ENCODE measurements around the gene KIRREL3. TPM values are rescaled to one million over a fixed set of nuclear protein-coding genes. Genes with fewer than 3 reads are reported as not detected.

Gene KIRREL3
- total RNA-seq, 1 donor from 2014 or later = 29.3 TPM

DNA sequence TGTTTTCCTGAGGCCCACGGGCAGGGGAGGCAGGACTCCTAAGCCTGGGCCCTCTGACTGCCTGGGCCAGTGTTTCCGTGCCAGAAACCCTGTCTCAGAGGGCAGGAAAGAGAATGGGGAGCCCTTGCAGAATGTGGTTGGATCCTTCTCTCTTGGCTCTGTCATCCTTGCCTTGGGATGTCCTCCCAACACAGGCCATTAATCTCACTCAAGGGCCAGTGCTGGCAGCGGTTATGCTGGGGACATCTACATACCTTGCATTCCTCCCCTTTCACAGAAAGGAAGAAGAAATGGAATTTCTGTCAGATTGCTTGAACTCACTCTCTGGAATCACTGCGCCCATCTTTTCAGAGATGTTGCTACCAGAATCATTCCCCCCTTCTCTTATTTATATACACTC lies 296.9 kb downstream of the KIRREL3 start:
- DNase-seq = no peak

DNA sequence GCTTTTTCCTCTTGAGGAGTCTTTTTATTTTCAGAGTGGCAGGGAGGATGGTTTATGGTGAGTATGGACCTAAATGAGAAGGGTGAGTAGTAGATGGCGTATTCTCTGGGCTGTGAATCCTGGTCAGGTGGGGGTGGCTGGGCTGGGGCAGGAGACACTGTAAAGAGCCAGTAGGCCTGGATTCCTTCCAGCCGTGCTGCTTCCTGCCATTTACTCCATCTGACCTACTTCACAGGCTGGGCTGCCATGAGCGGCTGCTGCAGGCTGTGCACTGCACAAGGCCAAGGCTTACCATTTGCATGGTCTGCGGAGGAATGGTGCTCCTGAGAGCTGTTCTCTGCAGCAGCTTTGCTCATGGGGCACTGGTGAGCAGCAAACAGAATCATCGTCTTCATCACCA lies 297.6 kb downstream of the KIRREL3 start:
- DNase-seq = no peak

DNA sequence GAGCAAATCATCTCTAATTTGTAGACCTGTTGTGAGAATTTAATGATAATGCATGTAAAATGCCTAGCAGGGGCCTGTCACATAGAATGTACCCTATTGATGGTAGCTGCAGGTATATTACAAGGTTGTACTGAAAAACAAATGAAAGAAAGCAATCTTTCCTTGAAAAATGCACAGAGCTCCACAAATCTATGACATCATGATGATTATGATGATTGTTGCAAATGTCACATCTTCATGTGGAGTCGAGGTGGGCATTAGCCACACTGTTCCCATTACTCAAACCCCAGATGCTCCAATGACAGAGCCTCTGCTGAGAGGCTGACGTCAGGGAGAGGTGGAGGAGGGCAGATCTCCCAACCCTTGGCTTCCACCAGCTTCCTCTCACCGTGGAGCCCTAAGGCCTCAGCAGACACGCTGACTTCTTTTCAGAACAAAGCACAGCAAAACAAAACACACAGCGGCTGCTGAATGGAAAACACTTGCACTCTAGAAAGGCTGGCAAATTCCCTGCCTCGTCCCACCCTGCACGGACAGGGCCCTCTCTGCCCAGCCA lies 298.3 kb downstream of the KIRREL3 start:
- no peak for DNase-seq

DNA sequence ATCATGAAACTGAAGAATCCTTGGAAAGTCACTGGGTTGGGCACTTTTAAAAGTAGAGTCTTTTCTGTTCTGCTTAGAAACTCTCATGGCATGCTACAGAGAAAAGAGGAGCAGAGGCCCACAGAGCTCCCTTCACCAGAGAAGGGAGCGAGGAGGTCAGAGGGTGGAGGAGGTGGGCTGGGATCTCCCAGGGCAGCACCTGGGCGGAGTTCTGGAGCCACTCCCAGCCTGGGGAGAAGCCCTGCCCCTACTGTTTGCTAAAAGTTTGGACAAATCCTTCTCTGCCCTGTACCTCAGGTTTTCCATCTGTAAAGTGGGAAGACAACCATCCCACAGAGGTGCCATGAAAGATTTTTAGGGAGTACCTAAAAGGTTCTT lies 299.1 kb downstream of the KIRREL3 start:
- no peak for DNase-seq

DNA sequence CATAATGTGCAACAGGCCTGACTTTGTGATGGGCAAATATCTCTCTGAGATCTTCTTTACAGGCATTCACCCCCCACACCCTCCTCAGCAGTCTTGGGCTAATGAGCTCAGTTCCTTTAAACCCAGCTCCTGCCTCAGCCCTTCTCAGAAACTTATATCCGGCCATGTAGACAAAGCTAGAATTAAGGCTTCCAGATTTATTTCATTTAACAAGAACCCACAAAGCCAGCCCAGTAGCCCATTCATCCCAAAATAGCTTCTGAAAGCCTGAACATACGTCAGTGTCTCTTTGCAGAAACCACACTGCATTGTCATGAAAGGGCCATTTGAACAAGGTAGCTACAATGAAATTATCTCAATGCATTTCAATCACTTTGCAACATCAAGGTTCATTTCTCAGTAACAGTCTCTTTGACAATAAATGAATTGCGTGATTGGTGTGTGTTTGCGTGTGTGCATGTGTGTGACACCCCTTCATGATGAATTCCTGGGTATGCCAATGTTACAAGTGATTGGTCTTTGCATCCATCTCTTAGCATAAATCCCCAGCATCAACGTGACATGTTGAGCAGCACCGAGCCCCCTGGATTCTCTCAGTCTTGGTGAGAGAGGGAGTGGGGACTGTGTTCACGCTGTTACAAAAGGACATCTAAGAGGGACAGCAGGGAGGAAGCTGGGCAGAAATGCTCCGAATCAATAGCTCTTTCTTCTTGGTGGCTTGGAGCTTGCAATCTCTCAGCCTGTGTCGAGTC lies 299.6 kb downstream of the KIRREL3 start:
- no peak for DNase-seq

DNA sequence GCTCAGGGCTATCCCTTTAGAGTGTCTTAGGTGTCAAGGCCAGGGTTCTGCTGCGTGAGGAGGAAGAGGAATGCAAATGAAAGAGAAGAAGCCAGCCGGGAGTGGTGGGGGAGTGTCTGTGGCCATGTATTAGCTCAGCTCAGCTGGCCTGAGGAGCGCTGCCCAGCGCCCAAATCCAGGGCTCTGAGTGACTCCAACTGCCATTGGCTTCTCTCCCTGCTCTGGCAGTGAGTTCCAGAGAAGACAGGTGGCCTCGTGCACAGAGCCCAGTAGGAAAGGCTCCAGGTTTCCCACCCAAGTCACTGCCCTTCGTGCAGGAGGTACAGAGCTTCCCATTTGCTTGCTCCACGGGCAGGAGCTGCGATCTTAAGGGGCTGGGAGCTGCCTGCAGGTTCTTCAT lies 302.0 kb downstream of the KIRREL3 start:
- no peak for DNase-seq

DNA sequence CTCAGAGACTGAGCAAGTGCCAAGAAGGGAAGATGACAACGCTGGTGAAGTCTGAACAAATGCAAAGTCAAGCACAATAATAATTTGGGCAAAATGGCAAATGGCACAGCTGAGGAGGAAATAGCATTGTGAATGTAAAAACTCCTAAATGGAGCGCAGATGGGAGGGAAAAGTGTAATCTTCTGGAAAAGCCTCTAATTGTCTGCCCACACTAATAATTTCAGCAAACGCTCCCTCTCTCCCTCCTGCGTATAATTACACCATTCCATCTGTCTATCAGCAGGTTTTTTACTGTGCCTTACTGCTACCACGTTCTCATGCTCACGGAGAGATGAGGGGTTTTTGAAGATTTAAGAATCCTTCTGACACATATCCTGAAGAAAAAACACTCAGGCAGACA lies 302.6 kb downstream of the KIRREL3 start:
- DNase-seq = no peak

DNA sequence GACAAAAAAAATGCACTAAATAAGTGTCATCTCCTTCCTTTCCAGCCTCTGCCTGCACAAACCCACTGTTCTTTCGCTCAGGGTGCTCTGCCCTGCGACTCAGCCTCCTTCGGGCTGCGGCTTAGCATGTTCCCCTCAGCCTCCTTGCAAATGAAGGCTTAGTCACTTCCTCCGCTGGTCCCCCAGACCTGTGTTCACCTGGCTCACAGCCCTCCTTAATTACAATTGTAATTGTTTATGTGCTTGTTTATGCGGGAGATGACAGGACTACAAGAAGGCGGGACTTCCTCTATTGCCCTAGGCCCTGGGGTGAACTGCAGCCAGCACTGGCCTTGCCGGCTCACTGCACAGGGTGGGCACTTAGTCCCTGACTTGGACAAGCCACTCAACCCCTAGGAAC lies 303.6 kb downstream of the KIRREL3 start:
- DNase-seq = no peak

DNA sequence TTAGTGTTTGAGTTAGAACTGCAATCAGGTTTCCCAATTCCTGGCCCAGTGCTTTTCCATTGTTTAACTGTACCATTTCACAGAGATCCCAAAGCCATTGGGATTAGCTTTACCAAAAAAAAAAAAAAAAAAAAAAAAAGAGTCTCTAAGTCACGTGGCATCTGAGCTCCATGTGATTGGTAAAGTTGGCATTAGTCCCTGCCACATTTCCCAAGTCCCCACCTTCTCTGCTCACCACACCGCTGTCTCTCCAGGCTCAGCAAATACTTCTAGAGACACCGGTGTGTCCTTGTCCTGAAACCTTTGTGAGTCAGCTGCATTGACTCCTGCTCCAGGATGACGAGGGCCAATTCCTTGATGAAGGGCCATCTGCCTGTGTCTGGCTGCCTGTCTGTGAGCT lies 305.3 kb downstream of the KIRREL3 start:
- DNase-seq = no peak

DNA sequence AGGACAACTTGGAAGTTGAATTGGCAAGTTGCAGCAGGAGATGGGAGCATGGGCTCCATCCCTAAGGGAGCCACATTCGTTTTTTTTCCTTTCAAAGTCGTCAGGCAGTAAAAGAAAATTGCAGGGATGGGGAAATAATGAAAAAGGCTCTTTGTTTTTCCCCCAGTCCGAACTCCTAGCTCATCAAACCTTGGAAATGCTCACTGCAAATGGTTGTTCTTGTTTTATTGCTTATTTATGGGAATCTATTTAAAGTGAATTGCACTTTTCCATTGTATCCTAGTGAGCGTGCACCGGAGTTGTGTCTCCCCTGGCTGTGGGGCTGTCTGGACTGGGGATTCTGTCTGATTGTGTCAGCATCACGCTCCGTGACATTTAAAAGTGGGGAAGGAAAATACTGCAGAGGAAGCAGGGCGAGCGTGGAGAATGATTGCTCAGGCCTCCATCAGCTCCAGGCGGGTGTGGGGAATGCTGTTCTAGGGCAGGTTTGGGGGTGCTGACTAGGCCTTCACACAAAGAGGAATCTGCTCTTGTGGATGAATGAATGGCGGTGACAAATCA lies 306.4 kb downstream of the KIRREL3 start:
- no peak for DNase-seq

DNA sequence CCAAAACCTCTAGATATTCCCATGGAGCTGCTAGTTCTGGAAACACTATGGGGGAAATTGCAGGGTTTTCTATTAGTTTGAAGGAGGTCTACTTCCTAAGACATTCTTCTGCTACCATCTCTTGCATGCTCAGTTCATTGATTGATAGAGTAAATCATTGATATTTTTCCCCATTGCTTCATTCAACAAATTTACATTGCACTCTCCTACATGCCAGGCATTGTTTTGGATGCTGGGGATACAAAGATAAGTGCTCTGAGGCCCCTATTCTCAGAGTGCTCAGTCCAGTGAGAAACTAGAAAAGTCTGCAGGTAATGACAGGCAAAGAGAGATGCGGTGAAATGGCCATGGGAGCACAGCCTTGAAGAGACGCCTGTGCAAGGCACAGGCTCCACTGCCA lies 313.1 kb downstream of the KIRREL3 start:
- DNase-seq = no peak

DNA sequence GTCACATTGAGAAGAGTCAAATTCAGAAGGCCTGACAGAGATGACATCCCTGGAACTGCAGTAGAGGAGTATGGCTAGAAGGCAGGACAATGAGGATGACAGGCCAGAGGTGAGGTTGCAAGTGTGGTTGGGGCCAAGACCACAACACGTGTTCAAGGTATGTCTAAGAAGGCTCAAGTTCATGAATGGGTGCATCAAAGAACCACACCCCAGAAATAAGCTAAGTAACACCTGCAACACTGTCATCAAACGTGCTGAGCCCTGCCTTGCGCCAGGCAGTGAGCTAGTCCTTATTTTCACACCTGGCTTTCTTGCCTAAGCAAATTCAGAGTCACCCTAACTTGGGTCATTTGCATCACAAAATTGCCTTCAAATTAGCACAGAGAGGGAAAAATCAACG lies 313.6 kb downstream of the KIRREL3 start:
- no peak for DNase-seq

DNA sequence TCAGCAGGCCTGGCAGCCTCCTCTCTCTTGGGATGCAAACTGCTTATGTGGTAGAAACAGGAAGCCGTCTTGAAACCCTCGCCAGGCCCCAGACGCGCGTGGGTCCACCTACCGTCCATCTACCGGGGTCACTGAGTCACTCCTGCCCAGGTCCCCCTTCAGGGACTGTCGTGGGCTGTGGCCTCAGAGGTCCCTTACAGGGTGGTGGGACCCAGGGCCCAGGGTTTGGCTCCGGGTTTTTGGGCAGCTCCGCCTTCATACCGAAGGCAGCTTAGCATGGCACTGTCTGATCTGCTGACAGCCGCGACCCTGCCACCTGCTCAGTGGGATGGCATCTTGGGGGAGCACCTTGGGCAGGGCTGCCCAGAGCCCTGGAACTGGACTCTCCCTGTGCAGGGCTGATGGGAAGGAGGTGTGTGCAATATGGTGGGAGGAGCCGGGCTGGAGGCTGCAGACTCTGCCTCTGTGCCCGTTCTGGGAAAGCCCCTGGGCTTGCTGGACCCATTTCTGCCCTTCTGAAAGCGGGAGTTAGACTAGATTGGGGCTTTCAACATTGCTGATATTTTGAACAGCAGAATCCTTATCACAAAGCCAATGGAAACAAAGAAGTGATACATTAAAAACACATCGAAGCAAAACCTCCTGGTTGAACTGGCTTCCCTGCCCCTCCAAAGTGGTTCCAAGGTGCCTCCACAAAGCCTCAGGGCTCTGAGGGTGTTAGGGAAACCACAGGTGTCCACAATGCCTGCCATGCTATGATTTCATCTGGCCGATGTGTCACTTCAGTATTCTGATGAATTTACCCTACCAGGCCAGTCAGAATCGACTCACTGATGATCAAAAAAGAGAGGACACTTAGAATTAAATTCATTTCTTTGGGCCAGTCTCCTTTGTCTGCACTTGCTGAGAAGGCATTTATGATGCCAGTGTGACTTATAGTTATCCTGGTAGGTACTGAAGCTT lies 316.5 kb downstream of the KIRREL3 start:
- DNase-seq = no peak

DNA sequence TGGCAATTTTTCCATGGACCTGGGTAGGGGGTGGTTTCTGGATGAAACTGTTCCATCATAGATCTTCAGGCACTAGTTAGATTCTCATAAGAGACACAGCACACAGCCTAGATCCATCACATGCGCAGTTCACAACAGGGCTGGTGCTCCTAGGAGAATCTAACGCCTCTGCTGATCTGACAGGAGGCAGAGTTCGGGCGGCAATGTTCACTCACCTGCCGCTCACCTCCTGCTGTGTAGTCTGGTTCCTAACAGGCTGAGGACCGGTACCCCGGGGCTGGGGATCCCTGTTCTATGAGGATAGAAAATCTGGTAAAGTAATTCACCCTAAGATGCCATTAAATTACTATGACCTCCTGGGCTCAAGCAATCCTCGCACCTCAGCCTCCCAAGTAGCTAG lies 318.0 kb downstream of the KIRREL3 start:
- DNase-seq = no peak

DNA sequence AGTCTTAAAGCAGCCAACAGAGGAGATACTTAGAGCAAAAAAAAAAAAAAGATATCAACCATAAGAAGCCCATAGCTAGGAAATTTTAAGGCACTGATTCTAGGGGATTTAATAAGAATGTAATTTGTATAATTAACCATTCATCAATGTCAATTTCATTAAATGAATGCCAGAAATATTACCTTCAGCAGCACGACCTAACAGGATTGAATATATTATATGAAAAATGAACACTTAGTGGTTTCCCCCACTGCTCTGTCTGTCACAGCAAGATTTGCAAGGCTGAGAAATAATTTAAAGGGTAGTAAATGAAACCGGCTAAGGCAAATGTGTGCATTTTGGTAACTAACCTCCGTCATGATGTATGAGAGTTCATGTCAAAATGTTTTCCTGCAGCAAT lies 319.9 kb downstream of the KIRREL3 start:
- DNase-seq = no peak

DNA sequence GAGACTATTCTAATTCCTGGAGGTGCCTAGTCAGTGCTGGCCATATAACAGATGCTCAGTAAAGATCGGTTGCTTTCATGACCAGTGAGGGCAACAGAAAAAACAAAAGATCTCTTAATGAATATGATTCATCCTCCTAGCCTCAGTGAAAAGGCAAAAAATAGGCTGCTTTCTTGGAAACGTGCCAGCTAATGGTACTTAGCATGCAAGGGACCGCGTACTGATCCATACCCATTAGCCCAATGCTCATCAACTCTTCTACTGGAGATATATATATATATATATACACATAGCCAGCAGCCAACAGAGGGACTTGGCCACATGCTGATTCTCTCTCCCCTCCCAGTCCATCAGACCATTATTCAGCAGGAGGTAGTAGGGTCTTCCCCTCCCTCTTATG lies 320.4 kb downstream of the KIRREL3 start:
- no peak for DNase-seq

DNA sequence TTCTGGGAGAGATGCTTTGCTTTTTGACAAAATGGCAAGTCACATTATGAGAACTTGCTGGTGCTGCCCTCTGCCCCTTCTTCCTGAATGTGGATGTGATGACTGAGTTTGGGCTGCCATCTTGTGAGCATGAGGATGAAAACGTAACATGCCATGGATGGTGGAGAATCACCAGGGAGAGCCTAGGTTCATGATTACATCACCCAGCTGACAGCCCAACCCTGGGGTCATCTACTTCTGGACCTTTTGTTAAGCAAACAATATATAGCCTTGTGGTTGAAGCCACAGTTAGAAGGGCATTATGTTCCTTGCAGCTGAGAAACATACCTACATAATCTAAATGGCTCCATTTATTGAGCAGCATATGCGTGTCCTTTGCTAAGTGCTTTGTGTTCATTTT lies 321.5 kb downstream of the KIRREL3 start:
- DNase-seq = no peak

DNA sequence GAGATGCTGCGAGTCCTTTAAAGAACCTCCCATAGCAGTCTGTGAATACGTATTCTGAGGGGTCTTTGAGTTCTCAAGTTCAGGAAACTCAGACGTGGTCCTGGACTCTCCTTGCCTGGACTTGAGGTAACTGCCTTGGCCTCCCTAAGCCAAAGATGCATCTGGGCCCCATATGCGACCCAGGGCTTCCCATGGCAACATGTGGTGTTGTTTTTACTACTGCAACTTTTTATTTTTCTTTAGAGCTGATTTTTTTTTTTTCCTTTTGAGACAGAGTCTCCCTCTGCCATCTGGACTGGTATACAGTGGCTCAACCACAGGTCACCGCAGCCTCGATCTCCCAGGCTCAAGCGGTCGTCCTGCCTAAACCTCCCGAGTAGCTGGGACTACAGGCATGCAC lies 324.0 kb downstream of the KIRREL3 start:
- DNase-seq = no peak

DNA sequence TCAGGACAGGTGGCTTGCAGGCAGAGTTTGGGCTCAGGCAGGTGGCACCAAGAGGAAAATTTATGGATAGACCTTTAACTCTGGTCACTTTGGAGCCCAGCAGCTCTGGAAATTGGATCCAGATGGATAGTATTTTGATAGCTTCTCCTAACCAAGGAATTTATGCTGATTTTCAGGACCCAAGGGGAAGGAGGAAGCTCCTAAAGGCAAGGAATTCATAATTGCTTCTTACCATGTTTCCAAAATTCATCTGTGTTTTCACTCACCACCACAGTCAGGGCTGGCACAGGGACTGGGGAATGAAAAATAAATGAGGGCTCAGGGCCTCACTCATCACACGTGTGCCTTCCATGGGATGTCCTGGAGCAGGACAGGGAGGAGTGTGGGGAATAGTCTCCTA lies 327.3 kb downstream of the KIRREL3 start:
- DNase-seq = no peak

DNA sequence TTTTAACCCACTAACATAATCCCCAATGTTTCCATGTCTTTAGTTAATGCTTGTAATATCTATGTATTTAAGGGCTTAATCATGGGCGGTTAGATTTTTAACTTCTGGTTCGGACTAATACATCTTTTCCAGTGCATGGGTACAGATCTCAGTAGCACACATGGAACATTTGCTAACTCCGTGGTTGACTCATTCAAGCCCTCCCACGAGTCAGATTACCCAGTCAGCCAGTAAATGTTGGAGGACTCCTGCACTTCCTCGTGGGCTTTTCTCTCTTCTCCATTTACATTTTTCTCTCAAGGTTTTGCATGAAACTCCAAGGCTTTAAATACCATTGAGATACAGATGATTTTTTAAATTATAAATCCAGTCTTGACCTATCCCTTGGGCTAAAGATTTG lies 331.2 kb downstream of the KIRREL3 start:
- DNase-seq = peak; percentile 11

DNA sequence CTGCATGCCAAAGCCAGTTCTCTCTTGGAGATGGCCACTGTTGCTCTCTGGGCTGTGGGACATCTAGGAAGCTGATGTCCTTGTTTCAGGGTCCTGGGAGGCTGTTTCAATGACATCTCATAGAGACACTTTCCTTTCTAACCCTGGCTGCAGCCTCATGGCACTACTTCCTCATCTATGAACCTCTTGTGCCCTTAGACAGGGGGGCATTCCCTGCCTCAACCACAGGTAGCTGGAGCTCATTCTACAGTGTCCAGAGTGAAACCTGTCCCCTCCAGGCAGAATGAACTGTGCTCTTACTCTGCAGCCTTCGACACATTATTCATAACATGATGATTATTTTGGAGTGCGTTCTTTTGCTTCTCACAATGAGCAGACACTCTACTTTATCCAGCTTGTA lies 335.9 kb downstream of the KIRREL3 start:
- no peak for DNase-seq

DNA sequence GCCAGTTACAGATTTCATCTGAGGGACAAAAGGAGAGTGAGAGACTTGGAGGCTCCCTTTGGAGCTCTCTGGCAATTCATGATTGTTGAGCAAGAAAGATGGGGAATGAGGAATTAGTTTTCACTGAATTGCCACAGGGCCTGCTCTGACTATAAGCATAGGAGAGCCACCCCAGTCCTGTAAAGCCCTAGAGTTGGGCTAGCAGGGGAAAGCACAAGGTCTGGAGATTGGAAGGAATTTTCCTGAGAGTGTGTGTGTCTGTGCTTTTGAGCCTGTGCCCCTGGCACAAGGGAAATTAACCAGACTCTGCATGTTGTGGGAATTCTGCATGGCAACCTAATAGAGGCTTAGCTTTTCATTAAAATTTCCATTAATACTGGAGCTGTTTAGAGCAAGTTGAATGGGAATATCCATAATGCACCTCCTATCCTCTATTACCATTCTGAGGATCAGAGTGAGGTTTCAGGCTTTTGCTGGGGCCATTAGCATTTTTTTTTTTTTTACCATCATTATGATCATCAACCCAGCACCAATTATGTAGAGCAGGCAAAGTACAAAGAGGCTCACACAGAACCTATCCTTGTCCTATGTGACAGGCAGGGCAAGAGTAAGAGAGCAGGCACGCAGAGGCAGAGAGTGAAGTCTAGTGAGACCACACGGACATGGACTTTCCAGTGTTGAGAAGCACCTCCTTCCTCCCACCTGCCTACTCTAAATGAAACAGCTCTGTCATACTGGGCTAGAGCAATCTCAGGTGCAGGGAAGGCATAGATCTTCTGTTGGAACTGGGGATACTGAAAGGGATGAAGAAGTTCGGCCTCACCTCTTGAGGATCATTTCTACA lies 336.6 kb downstream of the KIRREL3 start:
- DNase-seq = no peak
